GM13977 (cell line): ENCODE measurements around the gene FARS2.
"Not testable (repeated sequence)": the region's sequence is repeated elsewhere in the genome, so short reads cannot be mapped to it uniquely, and the experiment has no call there.

ENCODE experiments used
- DNase-seq: peaks from one replicate; pipeline ENCODE4 v3.0.0; 2012; ENCODE audit warnings: low spot score
- CTCF ChIP-seq: IDR thresholded peaks from 2 replicates; pipeline ENCODE4 v1.5.1; 2012; ENCODE audit warnings: mild to moderate bottlenecking, control low read depth; ENCODE audit not compliant: insufficient read depth; ENCODE audit errors: extremely low read depth, missing control alignments
- in situ Hi-C: fragments of 300-500 bp; cut with MboI; formaldehyde crosslinking; loops from one replicate; pipeline ENCODE4 v1.12.0; 2022; ENCODE audit warnings: low sequenced_read_pairs, low pct_unique_long_range_greater_than_20kb, mixed read lengths, inconsistent platforms; ENCODE audit not compliant: unreplicated experiment

FARS2 gene

DNA sequence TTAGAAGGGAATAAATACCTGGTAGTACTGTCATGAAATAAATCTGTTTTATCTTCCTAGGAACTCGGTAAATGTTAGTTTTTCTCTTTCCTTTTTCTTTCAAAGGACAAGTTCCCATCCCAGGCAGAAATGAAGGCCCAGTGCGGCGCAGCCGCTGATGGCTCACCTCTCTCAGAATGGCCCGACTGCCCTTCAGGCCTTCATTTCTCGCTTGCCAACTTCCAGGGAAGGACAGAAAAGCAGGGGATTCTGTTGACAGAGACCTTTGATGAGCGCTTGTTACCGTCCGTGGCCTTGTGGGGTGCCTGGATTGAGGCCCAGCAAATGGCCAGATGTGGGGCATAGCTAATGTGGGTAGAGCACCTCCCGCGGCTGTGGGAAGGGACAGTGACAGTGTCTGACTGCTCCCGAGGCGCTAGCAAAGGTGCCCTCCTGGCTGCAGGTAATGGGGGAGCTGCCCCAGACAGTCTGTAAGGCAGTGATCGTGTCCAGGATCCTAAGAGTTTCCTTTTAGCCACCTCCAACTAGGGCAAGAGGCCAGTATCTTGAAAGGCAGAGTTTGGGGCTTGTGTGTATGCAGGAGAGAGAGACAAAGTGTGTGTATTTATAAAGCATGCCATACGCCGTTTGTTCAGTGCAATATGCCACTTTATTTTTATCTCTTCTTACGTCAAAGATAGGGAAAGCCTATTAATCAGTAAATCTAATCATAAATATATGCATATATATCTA lies 391.3 kb downstream of the FARS2 start:
- TF ChIP-seq CTCF, result no peak
- in situ Hi-C loops, result no loop called here
- DNase-seq, result no peak

GRCh38 chr6:5653801-5654200 lies 392.5 kb downstream of the FARS2 start:
- no peak for TF ChIP-seq CTCF
- in situ Hi-C loops, result no loop called here
- no peak for DNase-seq

DNA sequence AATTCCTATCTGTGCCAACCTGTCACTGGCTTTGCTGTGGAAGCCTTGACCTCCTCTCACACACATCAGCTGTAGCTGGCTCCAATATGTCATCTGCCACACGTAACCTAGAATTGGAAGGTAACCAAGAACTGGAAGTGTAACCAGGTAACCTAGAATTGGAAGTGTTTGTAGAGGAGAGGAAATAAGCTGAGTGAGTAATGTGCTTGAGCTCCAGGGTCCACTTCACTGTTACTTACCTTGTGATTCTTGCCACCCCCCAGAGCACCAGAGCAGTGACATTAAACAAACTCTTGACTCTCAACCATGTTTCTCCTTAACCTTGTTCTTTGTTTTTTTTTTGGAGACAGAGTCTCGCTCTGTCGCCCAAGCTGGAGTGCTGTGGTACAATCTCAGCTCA lies 394.9 kb downstream of the FARS2 start:
- in situ Hi-C loops, result no loop called here
- DNase-seq, result no peak

DNA sequence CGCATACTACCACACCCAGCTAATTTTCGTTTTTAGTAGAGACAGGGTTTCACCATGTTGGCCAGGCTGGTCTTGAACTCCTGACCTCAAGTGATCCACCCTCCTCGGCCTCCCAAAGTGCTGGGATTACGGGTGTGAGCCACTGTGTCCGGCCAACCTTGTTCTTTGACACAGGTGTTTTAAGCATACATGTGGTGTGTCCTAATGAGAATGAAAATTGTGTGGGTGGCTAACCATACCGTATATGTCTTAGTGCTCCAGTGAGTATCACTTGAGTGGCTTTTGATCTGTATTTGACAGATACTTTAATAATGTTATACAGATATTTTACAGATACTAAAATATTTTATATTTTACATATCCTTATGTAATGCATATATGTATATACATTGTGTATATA lies 395.4 kb downstream of the FARS2 start:
- in situ Hi-C loops, DNase-seq: not testable (repeated sequence)

More for the DNA sequence above, 394.9 kb downstream of the FARS2 start:
- TF ChIP-seq CTCF, result no peak

GRCh38 chr6:5657684-5658430 lies 396.5 kb downstream of the FARS2 start:
- TF ChIP-seq CTCF, result no peak
- in situ Hi-C loops, result no loop called here
- no peak for DNase-seq

DNA sequence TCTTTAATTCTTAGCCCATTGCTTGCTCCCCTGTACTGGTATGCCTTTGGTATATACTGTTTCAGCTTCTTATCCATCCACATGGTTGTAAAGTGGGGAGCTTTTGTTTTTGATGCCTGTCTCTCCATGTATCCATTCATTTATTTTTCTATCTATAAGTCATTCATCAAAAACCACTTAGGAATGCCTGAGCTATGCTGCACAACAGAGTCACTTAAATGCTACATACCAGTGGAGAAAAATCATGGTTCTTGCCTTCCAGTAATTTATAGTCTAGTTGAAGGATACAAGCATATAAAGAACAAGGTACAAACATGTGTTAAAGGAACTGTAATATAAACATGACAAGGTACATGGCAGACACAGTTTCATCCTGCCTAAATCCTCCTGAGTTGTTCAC lies 398.2 kb downstream of the FARS2 start:
- in situ Hi-C loops, result no loop called here
- DNase-seq, result no peak
- TF ChIP-seq CTCF, result no peak

DNA sequence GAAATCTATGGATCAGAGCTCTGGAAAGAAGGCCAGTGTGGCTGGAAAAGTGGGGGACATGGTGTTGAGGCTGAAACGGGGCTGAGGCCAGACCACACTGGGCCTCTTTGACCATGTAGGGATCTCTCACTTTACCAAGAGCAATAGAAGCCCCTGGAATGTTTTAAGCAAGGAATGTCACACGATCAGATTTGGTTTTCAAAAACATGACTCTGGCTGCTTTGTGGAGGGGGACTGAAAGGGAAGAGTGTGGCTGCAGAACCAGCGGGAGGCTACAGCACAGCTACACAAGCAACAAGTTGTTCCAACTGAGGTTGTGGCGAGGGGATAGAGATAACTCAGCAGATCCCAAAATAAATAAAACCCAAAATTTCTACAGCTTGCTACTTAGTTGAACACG lies 399.5 kb downstream of the FARS2 start:
- DNase-seq, result no peak
- TF ChIP-seq CTCF, result no peak
- in situ Hi-C loops, result no loop called here
